Skeletal muscle satellite cell (primary cell): Measurements from ENCODE around the gene GOSR1. TPM values are rescaled to one million over a fixed set of nuclear protein-coding genes. Genes with fewer than 3 reads are reported as not detected.
A peak's percentile ranks its signal among the peaks of the same experiment; 100 is the strongest.
"Not testable (repeated sequence)": the region's sequence is repeated elsewhere in the genome, so short reads cannot be mapped to it uniquely, and the experiment has no call there.

Experiments
- H3K27me3 ChIP-seq: 2 replicates; pipeline ENCODE4 v1.7.0; 2013; ENCODE audit warnings: low read length; ENCODE audit not compliant: control insufficient read depth, insufficient read depth
- H3K36me3 ChIP-seq: 2 replicates; pipeline ENCODE4 v1.7.0; 2013; ENCODE audit warnings: mild to moderate bottlenecking, control low read depth, low read length; ENCODE audit not compliant: insufficient read depth
- H3K4me1 ChIP-seq: 2 replicates; pipeline ENCODE4 v1.7.0; 2013; ENCODE audit warnings: low read length; ENCODE audit not compliant: control insufficient read depth, insufficient read depth
- H3K4me2 ChIP-seq: 2 replicates; pipeline ENCODE4 v1.7.0; 2013; ENCODE audit warnings: mild to moderate bottlenecking, low read length
- H3K4me3 ChIP-seq: 2 replicates; pipeline ENCODE4 v1.7.0; 2013; ENCODE audit warnings: low read length
- H3K9ac ChIP-seq: 2 replicates; pipeline ENCODE4 v1.7.0; 2013; ENCODE audit warnings: mild to moderate bottlenecking, low read depth, low read length, moderate library complexity
- H3K9me3 ChIP-seq: replicated peaks from 2 replicates; pipeline ENCODE4 v1.7.0; 2013; ENCODE audit warnings: mild to moderate bottlenecking, control low read depth, low read length
- total RNA-seq: library from RNA; depleted of rRNA; stranded (reverse); fragments of >200 nt; gene quantifications from 2 replicates; pipeline ENCODE4 v1.2.3, GENCODE V29; 2012; rRNA removed

GOSR1 gene
- 28.9 and 29.7 TPM in 2 replicates for total RNA-seq

- peak within 1 kb of the TSS; percentile 83 for H3K4me3 ChIP-seq
Measured at GRCh38 chr17:30477083-30477773, at the start of gene GOSR1. GOSR1 (plus strand) TSS chr17:30477408; CDS start chr17:30477434, 26 bp downstream.

GRCh38 chr17:30427611-30428010 lies 49.6 kb upstream of the GOSR1 start:
- peaks cover 5% of the 10 kb centered on the region for H3K4me1 ChIP-seq
- no peak overlapping the region for H3K4me2 ChIP-seq
- H3K27me3 ChIP-seq, result no peaks in the 10 kb centered on the region
- no peak overlapping the region for H3K9ac ChIP-seq
- H3K36me3 ChIP-seq, result peaks cover 18% of the 10 kb centered on the region
- H3K4me3 ChIP-seq, result no peak overlapping the region
- no peaks in the 10 kb centered on the region for H3K9me3 ChIP-seq

More at GRCh38 chr17:30477083-30477773, at the start of gene GOSR1:
- no peaks in the 10 kb centered on the region for H3K9me3 ChIP-seq
- H3K27me3 ChIP-seq, result peaks cover 4% of the 10 kb centered on the region
- H3K9ac ChIP-seq, result peak within 1 kb of the TSS; percentile 96
- peak within 1 kb of the TSS; percentile 87 for H3K4me2 ChIP-seq
- peaks cover 12% of the 10 kb centered on the region for H3K4me1 ChIP-seq
- H3K36me3 ChIP-seq, result peaks cover 8% of the 10 kb centered on the region

GRCh38 chr17:30429155-30429554 lies 48.1 kb upstream of the GOSR1 start:
- no peaks in the 10 kb centered on the region for H3K27me3 ChIP-seq
- peaks cover 4% of the 10 kb centered on the region for H3K36me3 ChIP-seq
- no peak overlapping the region for H3K4me2 ChIP-seq
- H3K4me1 ChIP-seq, result peaks cover 15% of the 10 kb centered on the region
- no peaks in the 10 kb centered on the region for H3K9me3 ChIP-seq
- no peak overlapping the region for H3K4me3 ChIP-seq
- no peak overlapping the region for H3K9ac ChIP-seq

GRCh38 chr17:30433514-30433913 lies 43.7 kb upstream of the GOSR1 start:
- no peak overlapping the region for H3K9ac ChIP-seq
- H3K4me3 ChIP-seq, result no peak overlapping the region
- no peaks in the 10 kb centered on the region for H3K27me3 ChIP-seq
- H3K4me2 ChIP-seq, result no peak overlapping the region
- H3K36me3 ChIP-seq, result peaks cover 3% of the 10 kb centered on the region
- H3K9me3 ChIP-seq, result no peaks in the 10 kb centered on the region
- H3K4me1 ChIP-seq, result peaks cover 15% of the 10 kb centered on the region

- Histone ChIP-seq H3K27me3 (no peaks in the 10 kb centered on the region), H3K4me2 (no peak overlapping the region), H3K9me3 (no peaks in the 10 kb centered on the region), H3K9ac (no peak overlapping the region), H3K4me1 (peaks cover 10% of the 10 kb centered on the region), H3K4me3 (no peak overlapping the region), H3K36me3 (peaks cover 3% of the 10 kb centered on the region)
Measured at GRCh38 chr17:30436729-30437128, 40.5 kb upstream of the GOSR1 start.

- no peak overlapping the region for H3K4me3 ChIP-seq
- no peak overlapping the region for H3K4me2 ChIP-seq
- H3K36me3 ChIP-seq, result peaks cover 6% of the 10 kb centered on the region
- H3K9me3 ChIP-seq, result no peaks in the 10 kb centered on the region
- H3K27me3 ChIP-seq, result no peaks in the 10 kb centered on the region
- no peaks in the 10 kb centered on the region for H3K4me1 ChIP-seq
- no peak overlapping the region for H3K9ac ChIP-seq
Measured at GRCh38 chr17:30443721-30444120, 33.5 kb upstream of the GOSR1 start.

- not testable (repeated sequence) for H3K4me2 ChIP-seq, H3K9ac ChIP-seq, H3K4me1 ChIP-seq, H3K9me3 ChIP-seq, H3K4me3 ChIP-seq, H3K27me3 ChIP-seq
- H3K36me3 ChIP-seq, result peaks cover 11% of the 10 kb centered on the region
Measured at GRCh38 chr17:30446640-30447039, 30.6 kb upstream of the GOSR1 start.

- Histone ChIP-seq H3K27me3 (no peaks in the 10 kb centered on the region), H3K4me3 (no peak overlapping the region), H3K36me3 (peaks cover 11% of the 10 kb centered on the region), H3K9ac (no peak overlapping the region), H3K4me1 (peaks cover 7% of the 10 kb centered on the region), H3K4me2 (no peak overlapping the region), H3K9me3 (no peaks in the 10 kb centered on the region)
Measured at GRCh38 chr17:30449480-30449879, 27.7 kb upstream of the GOSR1 start.

- Histone ChIP-seq H3K4me1 (peaks cover 7% of the 10 kb centered on the region), H3K9ac (no peak overlapping the region), H3K4me2 (no peak overlapping the region), H3K36me3 (peaks cover 10% of the 10 kb centered on the region), H3K4me3 (no peak overlapping the region), H3K9me3 (no peaks in the 10 kb centered on the region), H3K27me3 (no peaks in the 10 kb centered on the region)
Measured at GRCh38 chr17:30450125-30451027, 26.8 kb upstream of the GOSR1 start.

- H3K4me3 ChIP-seq, result no peak overlapping the region
- no peaks in the 10 kb centered on the region for H3K27me3 ChIP-seq
- no peak overlapping the region for H3K4me2 ChIP-seq
- no peaks in the 10 kb centered on the region for H3K9me3 ChIP-seq
- H3K9ac ChIP-seq, result no peak overlapping the region
- H3K4me1 ChIP-seq, result peaks cover 7% of the 10 kb centered on the region
- H3K36me3 ChIP-seq, result peaks cover 8% of the 10 kb centered on the region
Measured at GRCh38 chr17:30454635-30455034, 22.6 kb upstream of the GOSR1 start.

- H3K4me1 ChIP-seq, result no peaks in the 10 kb centered on the region
- no peaks in the 10 kb centered on the region for H3K27me3 ChIP-seq
- H3K9me3 ChIP-seq, result no peaks in the 10 kb centered on the region
- no peak overlapping the region for H3K4me2 ChIP-seq
- no peak overlapping the region for H3K4me3 ChIP-seq
- no peak overlapping the region for H3K9ac ChIP-seq
- peaks cover 9% of the 10 kb centered on the region for H3K36me3 ChIP-seq
Measured at GRCh38 chr17:30458371-30458770, 18.8 kb upstream of the GOSR1 start.
